ENCODE data around the gene DYNC1I2.

Gene DYNC1I2

GRCh38 chr2:171778515-171778914, 91.2 kb downstream of the DYNC1I2 start:
- Mint-ChIP-seq H3K4me3 (no peak overlapping the region), H3K4me1 (ENCODE audit: low read depth) (no peaks in the 10 kb centered on the region), H3K27me3 (ENCODE audit: low read depth) (no peaks in the 10 kb centered on the region), H3K9me3 (peaks cover 8% of the 10 kb centered on the region), H3K27ac (no peak overlapping the region), H3K36me3 (ENCODE audit: low read depth) (peaks cover 31% of the 10 kb centered on the region)

- no peaks in the 10 kb centered on the region for H3K27me3 Mint-ChIP-seq (ENCODE audit: low read depth)
- no peak overlapping the region for H3K27ac Mint-ChIP-seq
- no peak overlapping the region for H3K4me3 Mint-ChIP-seq
- no peaks in the 10 kb centered on the region for H3K9me3 Mint-ChIP-seq
- peaks cover 42% of the 10 kb centered on the region for H3K36me3 Mint-ChIP-seq (ENCODE audit: low read depth)
- H3K4me1 Mint-ChIP-seq (ENCODE audit: low read depth), result no peaks in the 10 kb centered on the region
Observed at GRCh38 chr2:171785450-171785849, 98.2 kb downstream of the DYNC1I2 start.

GRCh38 chr2:171787333-171788072, 100.2 kb downstream of the DYNC1I2 start:
- H3K4me1 Mint-ChIP-seq (ENCODE audit: low read depth), result no peaks in the 10 kb centered on the region
- H3K36me3 Mint-ChIP-seq (ENCODE audit: low read depth), result peaks cover 45% of the 10 kb centered on the region
- no peak overlapping the region for H3K4me3 Mint-ChIP-seq
- H3K27me3 Mint-ChIP-seq (ENCODE audit: low read depth), result no peaks in the 10 kb centered on the region
- no peak overlapping the region for H3K27ac Mint-ChIP-seq
- no peaks in the 10 kb centered on the region for H3K9me3 Mint-ChIP-seq

DNA sequence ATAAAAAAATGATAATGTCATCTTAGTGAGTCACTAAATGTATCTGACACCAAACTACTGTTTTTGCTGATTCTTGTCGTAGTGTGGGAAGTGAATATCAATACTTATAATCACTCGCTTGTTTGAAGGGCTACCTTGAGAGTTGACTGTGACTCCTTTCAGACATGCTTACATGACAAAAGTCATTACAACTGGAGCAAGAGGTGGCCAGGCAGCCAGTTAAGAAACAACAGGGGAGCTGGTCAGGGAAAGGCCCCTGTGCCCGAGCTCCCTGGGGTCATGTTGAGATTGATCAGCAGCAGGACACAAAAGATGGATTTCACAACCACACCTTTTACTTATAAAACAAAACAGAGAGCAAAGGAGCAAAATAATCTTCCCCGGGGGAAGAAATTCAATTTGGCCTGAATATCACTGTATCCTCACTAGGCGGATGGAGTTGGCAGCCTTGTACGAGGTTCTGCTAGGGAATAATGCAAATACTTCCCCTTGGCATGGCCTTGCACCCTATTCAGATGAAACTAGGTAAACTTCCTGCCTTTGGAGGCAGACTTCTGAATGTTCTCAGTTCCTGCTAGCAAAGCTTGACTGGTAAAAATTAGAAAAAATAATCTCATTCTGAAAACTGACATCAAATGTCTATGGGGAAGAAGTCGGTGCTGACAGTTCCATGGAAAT, 101.2 kb downstream of the DYNC1I2 start:
- peaks cover 44% of the 10 kb centered on the region for H3K36me3 Mint-ChIP-seq (ENCODE audit: low read depth)
- no peaks in the 10 kb centered on the region for H3K27me3 Mint-ChIP-seq (ENCODE audit: low read depth)
- no peak overlapping the region for H3K27ac Mint-ChIP-seq
- no peak overlapping the region for H3K4me3 Mint-ChIP-seq
- no peaks in the 10 kb centered on the region for H3K9me3 Mint-ChIP-seq
- no peaks in the 10 kb centered on the region for H3K4me1 Mint-ChIP-seq (ENCODE audit: low read depth)

DNA sequence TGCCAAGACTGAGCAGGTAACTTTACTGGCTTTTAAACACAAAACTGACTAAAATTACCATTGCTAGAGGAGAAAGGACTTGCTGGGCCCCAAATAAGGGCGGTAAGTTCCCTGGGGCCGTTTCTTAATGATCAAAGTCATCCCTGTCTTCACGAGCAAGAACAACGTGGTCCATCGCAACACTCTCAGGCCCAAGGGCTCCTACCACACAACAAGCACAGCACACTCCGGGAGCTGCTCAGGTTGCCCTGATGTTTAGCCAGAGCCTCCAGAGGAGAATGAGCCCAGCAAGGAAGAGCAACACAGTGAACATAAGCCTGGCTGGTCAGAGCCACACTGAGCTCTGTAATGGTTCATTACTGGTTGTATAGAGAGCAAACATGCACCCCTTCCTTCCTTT, 102.7 kb downstream of the DYNC1I2 start:
- Mint-ChIP-seq H3K4me3 (no peak overlapping the region), H3K36me3 (ENCODE audit: low read depth) (peaks cover 44% of the 10 kb centered on the region), H3K27ac (no peak overlapping the region), H3K4me1 (ENCODE audit: low read depth) (no peaks in the 10 kb centered on the region), H3K27me3 (ENCODE audit: low read depth) (no peaks in the 10 kb centered on the region), H3K9me3 (no peaks in the 10 kb centered on the region)

DNA sequence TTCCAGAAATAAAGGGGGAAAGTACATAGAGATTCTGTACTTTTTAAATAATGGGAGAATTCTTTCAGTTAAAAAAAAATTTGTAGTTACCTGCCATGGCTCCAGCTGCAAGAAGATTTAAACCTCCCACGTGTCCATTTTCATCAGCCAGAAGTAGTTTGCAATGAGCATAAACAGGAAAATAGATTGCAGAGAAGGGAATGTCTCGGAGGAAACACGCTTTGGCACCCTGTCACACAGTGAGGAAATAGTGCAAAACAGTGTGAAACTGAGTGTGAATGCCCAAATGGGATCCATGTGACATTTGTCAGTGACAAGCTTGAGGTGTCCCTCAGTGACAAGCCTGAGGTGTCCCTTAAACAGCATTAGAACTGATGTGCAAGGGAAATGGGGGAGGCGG, 104.1 kb downstream of the DYNC1I2 start:
- Mint-ChIP-seq H3K27ac (no peak overlapping the region), H3K27me3 (ENCODE audit: low read depth) (no peaks in the 10 kb centered on the region), H3K4me3 (no peak overlapping the region), H3K9me3 (no peaks in the 10 kb centered on the region), H3K36me3 (ENCODE audit: low read depth) (peaks cover 38% of the 10 kb centered on the region), H3K4me1 (ENCODE audit: low read depth) (peaks cover 2% of the 10 kb centered on the region)

- H3K27ac Mint-ChIP-seq, result no peak overlapping the region
- peaks cover 2% of the 10 kb centered on the region for H3K4me1 Mint-ChIP-seq (ENCODE audit: low read depth)
- no peak overlapping the region for H3K4me3 Mint-ChIP-seq
- no peaks in the 10 kb centered on the region for H3K9me3 Mint-ChIP-seq
- no peaks in the 10 kb centered on the region for H3K27me3 Mint-ChIP-seq (ENCODE audit: low read depth)
- peaks cover 36% of the 10 kb centered on the region for H3K36me3 Mint-ChIP-seq (ENCODE audit: low read depth)
Observed at GRCh38 chr2:171792157-171792556, 104.9 kb downstream of the DYNC1I2 start.

GRCh38 chr2:171792886-171793580, 105.8 kb downstream of the DYNC1I2 start:
- Mint-ChIP-seq H3K36me3 (ENCODE audit: low read depth) (peaks cover 30% of the 10 kb centered on the region), H3K4me3 (no peak overlapping the region), H3K9me3 (no peaks in the 10 kb centered on the region), H3K27ac (no peak overlapping the region), H3K27me3 (ENCODE audit: low read depth) (no peaks in the 10 kb centered on the region), H3K4me1 (ENCODE audit: low read depth) (peaks cover 2% of the 10 kb centered on the region)

- Mint-ChIP-seq H3K27me3 (ENCODE audit: low read depth) (no peaks in the 10 kb centered on the region), H3K36me3 (ENCODE audit: low read depth) (peaks cover 27% of the 10 kb centered on the region), H3K27ac (no peak overlapping the region), H3K4me1 (ENCODE audit: low read depth) (peaks cover 5% of the 10 kb centered on the region), H3K4me3 (no peak overlapping the region), H3K9me3 (no peaks in the 10 kb centered on the region)
Observed at GRCh38 chr2:171793691-171794678, 106.7 kb downstream of the DYNC1I2 start.

GRCh38 chr2:171794918-171795317, 107.6 kb downstream of the DYNC1I2 start:
- Mint-ChIP-seq H3K4me3 (no peak overlapping the region), H3K9me3 (no peaks in the 10 kb centered on the region), H3K36me3 (ENCODE audit: low read depth) (peaks cover 29% of the 10 kb centered on the region)

More at GRCh38 chr2:171794918-171795317, 107.6 kb downstream of the DYNC1I2 start:
- Mint-ChIP-seq H3K4me1 (ENCODE audit: low read depth) (peaks cover 5% of the 10 kb centered on the region), H3K27me3 (ENCODE audit: low read depth) (no peaks in the 10 kb centered on the region), H3K27ac (no peak overlapping the region)
